ENCODE data around the gene SMPD3.

- TF ChIP-seq CTCF (conservative IDR thresholded peaks at IDR 0.05; ENCODE audit: low read depth in 2 of 2) (no peak), POLR2AphosphoS5 (IDR thresholded peaks at IDR 0.05; ENCODE audit: low read depth) (no peak), EZH2 (IDR thresholded peaks at IDR 0.05; ENCODE audit: low read depth, unreplicated experiment) (no peak), JUNB (IDR thresholded peaks at IDR 0.05; ENCODE audit: unreplicated experiment) (no peak), ETS1 (IDR thresholded peaks at IDR 0.05) (no peak), REST (IDR thresholded peaks at IDR 0.05; ENCODE audit: unreplicated experiment) (no peak), ZNF331 (CRISPR knock-in tag; IDR thresholded peaks at IDR 0.05; ENCODE audit: low read depth) (no peak), EZH2phosphoT487 (IDR thresholded peaks at IDR 0.05; ENCODE audit: unreplicated experiment) (no peak), NANOG (IDR thresholded peaks at IDR 0.05; ENCODE audit: borderline replicate concordance) (no peak), CREB1 (CRISPR knock-in tag; IDR thresholded peaks at IDR 0.05; ENCODE audit: low read depth) (no peak), ZNF462 (CRISPR knock-in tag; IDR thresholded peaks at IDR 0.05) (no peak), STAT1 (IDR thresholded peaks at IDR 0.05; ENCODE audit: unreplicated experiment) (no peak)
Measured at GRCh38 chr16:68447653-68448359, 502 bp downstream of the SMPD3 start.
